GM18502 (cell line): Measurements from ENCODE around the gene SETBP1.
A peak's percentile ranks its signal among the peaks of the same experiment; 100 is the strongest.

Source experiments
- ATAC-seq: cut with Tn5 transposase; IDR thresholded peaks from one replicate; pipeline ENCODE4 v1.9.1; 2021; ENCODE audit warnings: mild to moderate bottlenecking; ENCODE audit not compliant: unreplicated experiment, poor library complexity

The SETBP1 gene

DNA sequence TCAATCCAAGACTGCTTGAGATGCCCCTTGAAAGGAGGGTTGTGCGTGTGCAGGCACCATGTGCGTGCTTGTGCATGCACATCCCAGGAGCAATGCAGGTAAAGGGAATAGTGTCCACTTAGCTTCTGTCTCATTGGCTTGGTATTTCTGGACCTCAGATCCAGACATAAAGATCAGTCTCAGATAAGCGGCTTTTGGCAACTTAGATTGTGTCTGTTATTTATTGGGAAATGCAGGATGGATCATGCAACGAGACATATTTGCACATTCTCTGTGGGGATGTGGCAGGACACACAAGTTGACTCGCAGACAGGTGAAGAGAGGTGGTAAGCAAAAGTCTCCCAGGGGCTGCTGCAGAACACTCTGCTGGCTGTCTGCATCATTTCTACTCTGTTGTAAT, 67.9 kb downstream of the SETBP1 start:
- ATAC-seq = no peak

DNA sequence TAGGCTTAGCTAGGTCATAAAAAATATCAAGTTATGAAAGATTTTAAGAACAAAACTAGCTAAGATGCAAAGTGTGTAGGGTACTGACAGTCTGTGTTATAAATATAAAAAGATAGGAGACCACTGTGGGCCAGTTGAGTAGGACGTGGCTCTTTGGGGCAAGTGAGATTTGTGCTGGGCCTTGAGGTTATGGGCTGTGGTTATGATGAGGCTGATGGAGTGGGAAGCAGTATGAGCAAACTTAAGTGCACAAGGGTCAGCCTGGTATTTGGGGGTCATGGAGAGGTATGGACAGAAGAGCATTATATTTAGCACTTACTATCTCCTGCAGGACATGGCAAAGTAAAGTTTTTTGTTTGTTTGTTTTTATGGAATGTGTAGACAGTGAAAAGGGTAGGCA, 70.1 kb downstream of the SETBP1 start:
- ATAC-seq = no peak

- ATAC-seq = no peak
These were observed 73.9 kb downstream of the SETBP1 start for GRCh38 chr18:44754567-44754966.

GRCh38 chr18:44758861-44759631, 78.4 kb downstream of the SETBP1 start:
- ATAC-seq = peak; percentile 96

DNA sequence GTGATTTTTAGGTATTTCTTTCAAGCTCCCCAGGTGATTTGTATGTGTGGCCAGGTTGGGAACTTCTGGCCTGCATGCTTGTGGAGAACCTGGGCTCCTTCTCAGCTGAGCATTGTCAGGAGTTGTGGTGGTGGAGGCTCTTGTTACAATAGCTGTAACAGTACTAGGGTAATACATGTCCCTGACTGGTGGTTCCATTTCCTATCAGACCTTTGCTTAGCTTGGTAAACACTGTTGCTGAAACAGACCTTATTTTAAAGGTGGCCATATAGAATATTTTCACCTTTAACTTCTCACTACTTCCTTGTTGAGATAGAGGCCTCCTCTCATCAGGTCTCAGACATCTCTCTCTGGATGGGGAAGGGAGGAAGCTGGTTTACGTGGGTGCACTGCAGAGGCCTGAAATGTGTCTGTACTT, 79.2 kb downstream of the SETBP1 start:
- peak; percentile 63 for ATAC-seq

DNA sequence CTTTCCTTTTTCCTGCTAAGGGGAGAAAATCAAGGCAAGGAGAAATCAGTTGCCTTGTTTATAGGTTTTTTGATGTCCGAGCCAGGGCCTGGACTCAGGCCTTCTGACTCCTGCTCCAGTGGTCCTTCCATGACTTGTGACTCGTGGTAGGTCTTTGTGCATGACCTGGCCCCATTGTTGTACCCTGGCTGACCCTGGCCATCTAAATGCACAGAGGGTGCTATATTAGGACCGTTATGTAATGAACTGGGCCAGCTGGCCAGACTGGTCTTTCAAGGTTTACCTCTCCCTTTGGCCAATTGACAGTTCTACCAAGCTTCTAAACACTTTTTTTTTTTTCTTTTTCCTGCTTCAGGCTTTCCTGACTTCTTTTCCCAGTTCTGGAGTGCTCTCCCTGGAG, 81.1 kb downstream of the SETBP1 start:
- no peak for ATAC-seq

DNA sequence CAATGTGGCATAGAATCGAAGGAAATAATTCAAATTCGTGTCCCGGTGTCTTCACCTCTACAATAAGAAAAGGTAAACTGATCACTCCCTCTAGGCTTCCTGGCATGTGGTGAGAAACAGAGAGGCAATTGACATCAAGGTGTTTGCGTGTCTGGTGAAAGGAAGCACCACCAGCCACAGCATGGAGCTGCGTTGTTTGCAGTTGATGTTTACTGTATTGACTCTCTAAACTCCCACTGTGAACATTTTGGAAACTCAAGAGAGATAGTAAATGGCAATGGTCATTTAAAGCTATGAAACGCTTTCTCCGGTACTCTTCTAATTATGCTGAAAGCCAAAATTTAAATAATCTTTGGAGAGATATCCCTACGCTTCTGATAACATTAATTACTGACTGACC, 82.6 kb downstream of the SETBP1 start:
- ATAC-seq = no peak

DNA sequence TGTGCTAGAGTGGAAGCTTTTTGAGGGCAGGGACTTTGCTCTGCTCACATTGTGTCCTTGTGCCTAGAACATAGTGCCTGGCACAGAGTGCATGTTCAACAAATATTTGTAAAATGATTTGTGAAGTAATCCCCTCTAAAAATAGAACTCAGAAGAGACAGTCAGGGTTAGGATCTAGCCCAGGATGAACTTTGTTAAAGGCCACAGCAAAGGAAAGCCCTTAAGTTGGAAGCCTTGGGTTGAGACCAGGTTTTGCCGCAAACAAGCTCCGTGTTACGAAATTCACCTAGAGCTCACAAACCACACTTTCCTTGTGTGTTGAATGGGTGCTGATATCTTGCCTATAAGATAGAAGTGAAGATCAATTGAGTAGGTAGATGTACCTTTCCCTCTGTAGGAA, 84.2 kb downstream of the SETBP1 start:
- no peak for ATAC-seq

- no peak for ATAC-seq
These were observed 84.8 kb downstream of the SETBP1 start for GRCh38 chr18:44765456-44765855.

DNA sequence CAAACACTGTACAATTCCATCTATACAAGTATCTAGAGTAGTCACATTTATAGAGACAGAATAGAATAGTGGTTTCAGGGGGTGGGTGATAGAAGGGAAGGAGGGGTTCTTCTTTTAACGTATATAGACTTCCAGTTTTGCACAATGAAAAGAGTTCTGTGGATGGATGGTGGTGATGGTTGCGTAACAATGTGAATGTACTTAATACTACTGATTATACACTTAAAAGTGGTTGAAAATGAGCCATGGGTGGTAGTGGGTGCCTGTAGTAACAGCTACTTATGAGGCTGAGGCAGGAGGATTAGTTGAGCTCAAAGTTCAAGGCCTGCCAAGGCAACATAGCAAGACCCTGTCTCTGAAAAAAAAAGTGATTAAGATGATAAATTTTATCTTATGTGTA, 85.8 kb downstream of the SETBP1 start:
- ATAC-seq = no peak

DNA sequence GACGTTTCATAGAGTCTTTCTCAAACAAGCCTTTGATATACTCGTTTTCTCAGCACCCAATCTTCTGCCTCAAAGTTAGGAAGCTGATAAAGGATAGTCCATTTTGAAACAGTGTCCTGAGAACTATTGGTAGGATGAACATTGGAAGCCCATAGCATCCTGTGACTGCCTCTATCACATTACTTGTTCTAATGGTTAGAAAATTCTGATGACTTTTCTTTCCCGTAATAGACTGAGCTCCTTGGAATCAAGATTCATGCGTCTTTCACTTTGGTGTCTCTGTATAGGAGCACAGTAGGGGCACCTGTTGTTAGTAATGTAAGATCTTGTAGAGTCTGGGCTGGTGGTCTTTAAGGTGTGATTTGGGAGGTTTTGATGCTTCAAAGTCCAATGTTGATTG, 87.1 kb downstream of the SETBP1 start:
- ATAC-seq = no peak

- ATAC-seq = no peak
These were observed 90.0 kb downstream of the SETBP1 start for GRCh38 chr18:44770641-44771040.

DNA sequence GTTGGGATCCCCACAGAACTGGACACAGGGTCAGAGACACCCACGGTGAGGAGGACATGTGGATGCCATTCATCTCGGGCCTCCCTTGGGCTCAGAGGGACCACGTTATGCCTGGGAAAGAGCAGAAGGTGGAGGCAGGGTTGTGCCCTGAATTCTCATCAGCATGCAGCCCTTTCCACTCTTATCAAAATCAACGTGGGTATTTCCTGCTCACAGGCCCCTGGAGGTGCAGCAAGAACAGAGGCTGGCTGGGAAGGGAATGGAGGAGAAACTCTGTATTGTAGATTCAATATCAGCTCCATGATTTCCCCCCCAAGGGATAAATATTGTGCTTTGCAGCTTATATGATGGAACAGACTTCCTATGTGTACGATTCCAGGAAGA, 90.9 kb downstream of the SETBP1 start:
- ATAC-seq = no peak

DNA sequence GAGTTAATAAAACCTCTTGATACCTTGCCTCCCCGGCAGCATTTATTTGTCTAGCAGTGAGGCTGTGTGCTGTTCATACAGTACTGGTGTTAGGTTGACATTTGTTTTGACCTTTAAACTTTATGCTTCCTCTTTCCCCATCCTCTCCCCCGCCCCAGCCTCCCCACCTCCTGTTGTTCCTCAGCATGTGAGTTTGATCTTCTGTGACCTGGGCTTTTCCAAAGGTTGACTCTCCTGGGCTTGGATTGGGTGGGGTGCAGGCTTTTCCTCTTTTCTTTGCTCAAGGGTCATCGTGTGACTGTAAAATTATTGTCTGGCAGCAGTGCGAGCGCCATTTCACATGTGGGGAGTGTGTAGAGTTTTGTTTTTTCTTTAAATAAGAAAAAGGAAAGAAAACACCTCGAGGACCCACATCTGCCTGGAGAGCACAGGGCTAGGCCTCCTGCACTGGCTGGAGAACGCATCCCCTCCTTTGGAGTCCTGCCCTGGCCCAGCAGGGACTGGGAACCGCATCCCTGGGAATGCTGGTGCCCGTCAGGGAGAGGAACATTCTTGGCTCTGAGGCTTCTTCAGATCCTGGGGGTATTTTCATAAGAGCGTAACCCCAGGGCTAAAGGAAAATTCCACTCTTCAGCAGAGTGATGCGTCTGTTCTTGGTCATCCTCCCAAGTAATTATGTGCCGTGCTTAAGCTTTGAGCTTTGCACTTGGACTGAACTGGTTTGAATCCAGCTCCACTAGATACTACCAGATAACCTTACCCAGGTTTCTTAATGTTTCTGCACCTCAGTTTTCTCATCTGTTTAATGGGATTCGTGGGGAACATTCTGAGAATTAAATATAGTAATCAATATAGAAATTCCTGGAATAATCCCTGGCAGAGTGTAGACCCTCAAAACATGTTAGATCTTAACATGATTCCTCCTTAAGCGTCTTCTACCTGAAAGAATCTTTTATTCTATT, 91.5 kb downstream of the SETBP1 start:
- ATAC-seq = no peak

- ATAC-seq = no peak
These were observed 93.0 kb downstream of the SETBP1 start for GRCh38 chr18:44773640-44774155.

DNA sequence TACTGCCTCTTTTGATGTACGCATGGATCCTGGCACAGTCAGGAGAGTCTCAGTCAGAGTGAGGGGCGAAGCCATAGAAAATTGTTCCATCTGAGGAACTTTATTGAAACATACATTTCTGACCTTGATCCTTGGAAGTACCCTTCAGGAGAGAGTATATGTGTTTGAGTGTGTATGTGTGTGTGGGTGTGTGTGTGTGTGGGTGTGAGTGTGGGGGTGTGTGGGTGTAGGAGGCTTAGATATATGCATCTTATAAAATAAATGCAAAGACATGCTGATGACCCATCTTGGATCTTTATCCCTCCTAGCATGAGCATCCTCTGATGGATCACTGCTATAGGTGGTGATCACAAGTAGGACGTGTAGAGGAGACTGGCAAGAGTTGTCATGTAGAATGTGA, 93.5 kb downstream of the SETBP1 start:
- no peak for ATAC-seq

- ATAC-seq = no peak
These were observed 96.9 kb downstream of the SETBP1 start for GRCh38 chr18:44777457-44778192.

GRCh38 chr18:44778788-44779187, 98.1 kb downstream of the SETBP1 start:
- no peak for ATAC-seq

DNA sequence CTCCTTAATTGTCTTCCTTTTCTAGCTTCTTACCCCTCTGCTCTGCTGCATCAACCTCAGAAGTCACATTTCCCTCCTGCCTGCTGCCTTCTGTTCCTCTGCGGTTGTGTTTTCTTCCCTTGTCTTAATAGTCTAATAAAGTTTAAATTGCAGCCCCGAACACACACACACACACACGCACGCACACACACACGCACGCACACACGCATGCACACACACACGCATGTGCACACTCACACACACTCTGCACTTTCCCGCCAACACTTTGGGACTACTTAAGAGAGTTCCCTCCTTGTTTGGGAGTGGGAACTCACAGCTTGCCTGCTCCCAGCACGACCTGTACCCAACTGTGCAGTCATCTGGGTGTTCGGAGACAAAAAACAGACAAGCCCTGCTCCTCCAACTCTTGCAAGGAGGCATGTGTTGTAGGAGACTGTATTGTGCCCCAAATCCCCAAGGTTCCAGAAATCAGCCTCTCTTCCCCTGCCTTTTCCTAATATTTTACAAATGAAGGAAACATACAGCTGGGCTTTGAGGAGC, 99.1 kb downstream of the SETBP1 start:
- no peak for ATAC-seq

DNA sequence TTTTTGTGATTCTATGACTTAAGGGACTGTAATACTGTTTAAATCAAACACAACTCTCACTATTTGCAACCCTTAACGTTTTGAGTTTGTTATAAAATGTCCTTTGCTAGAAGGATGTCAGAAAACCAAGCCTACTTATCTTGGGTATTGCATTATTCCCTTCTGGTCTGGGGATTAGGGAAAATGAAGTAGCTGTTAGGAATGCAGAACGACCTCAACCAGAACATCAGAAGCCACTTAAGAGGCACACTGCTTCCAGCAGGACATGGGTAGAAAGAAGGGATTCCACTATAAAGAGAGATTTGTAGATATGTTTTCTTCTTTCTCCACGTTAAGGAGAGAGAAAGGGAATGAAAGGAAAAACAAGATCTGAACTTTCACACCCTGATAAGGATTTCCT, 101.2 kb downstream of the SETBP1 start:
- ATAC-seq = no peak
